K562 (cell line): ENCODE data around the gene ALDH18A1.
"Not testable (repeated sequence)": the region's sequence is repeated elsewhere in the genome, so short reads cannot be mapped to it uniquely, and the experiment has no call there.

Experiments used
- ATF3 ChIP-seq, 2 experiments: fragments of 450-650 bp in 1 of 2; sonication (generic) in 1 of 2; formaldehyde crosslinking in 1 of 2; IDR thresholded peaks in 1 of 2; conservative IDR thresholded peaks in 1 of 2; 2 replicates each; pipeline versions ENCODE4 v1.6.1 to v1.8.1; 2016 to 2023; ENCODE audit warnings: mild to moderate bottlenecking in 2 of 2, moderate library complexity in 2 of 2, inconsistent platforms in 1 of 2, missing genetic modification reagents in 1 of 2
- CTCF ChIP-seq, 3 experiments: IDR thresholded peaks in 2 of 3; conservative IDR thresholded peaks in 1 of 3; 2 replicates each; pipeline ENCODE4 v1.5.1; 2011 to 2012; ENCODE audit warnings: low read length in 3 of 3, mild to moderate bottlenecking in 3 of 3, control low read depth in 2 of 3, improper control_type of control experiment in 1 of 3, inconsistent platforms in 1 of 3, low read depth in 1 of 3, mixed read lengths in 1 of 3, moderate library complexity in 1 of 3; ENCODE audit not compliant: insufficient read depth in 2 of 3
- EGR1 ChIP-seq: fragments of 450-650 bp; conservative IDR thresholded peaks from 2 replicates; pipeline ENCODE4 v1.6.1; 2017; ENCODE audit warnings: mild to moderate bottlenecking
- EZH2 ChIP-seq: IDR thresholded peaks from 2 replicates; pipeline ENCODE4 v1.6.1; 2012; ENCODE audit warnings: low read depth, mild to moderate bottlenecking, inconsistent platforms, low read length, borderline replicate concordance
- TSHZ1 ChIP-seq: fragments of 250-450 bp; sonication (Bioruptor Pico); IDR thresholded peaks from 2 replicates; pipeline ENCODE4 v1.4.0; 2020; ENCODE audit warnings: mild to moderate bottlenecking, moderate library complexity

- TF ChIP-seq ATF3 (IDR thresholded peaks at IDR 0.05); ATF3 (CRISPR knock-in tag; conservative IDR thresholded peaks at IDR 0.05); TSHZ1; CTCF (IDR thresholded peaks at IDR 0.05 in 2 of 3, conservative IDR thresholded peaks at IDR 0.05 in 1 of 3; ENCODE audit: insufficient read depth in 2 of 3, low read depth in 1 of 3, low read length in 3 of 3); EZH2; EGR1: not testable (repeated sequence)
Observed at GRCh38 chr10:95672641-95673040, 16.1 kb upstream of the ALDH18A1 start.
